Measurements from ENCODE around the gene ANKS1A.

The ANKS1A gene

DNA sequence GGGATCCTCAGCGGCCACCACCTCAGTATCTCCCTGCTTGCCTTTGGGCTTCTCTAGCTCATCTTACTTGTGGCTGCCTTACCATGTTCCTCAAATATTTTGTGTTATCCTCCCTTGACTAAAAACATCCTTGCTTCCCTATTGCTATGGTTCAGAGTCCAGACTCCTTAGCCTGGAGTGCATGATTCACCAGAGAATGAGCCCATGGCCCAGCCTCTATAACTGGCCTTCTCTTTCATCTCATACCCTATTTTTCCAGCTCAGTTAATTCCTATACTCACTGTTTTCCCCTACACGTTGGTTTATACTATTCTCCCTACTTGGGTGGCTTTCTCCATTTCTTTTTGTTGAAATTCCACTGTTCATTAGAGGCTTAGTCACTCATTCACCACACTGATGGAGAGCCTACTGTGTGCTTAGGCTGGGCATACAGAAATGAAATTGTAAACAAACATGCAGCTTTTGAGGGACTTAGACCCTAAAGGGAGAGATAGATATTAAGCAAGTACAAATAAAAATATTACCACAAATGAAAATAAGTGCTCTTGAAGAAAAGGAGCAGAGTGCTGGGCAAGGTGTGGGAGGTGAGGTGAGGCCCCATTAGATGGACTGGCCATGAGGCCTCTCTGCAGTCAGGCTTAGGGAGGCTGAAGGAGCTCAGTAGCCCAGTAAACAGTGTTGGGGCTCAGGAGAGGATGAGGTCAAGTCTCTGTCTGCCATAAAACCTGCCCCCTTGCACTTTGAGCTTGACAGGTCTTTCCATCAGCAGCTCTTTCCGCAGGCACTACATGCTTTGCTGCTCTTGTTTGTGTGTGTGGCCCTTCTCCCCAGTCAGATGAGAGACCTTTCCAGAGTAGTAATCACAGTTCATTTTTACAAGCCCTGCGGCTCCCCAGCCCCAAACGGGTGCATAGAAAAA, 142.8 kb downstream of the ANKS1A start:
- H2BK12ac ChIP-seq (ENCODE audit: low read length): no peak overlapping the region
- no CpG with 5 or more reads among the region's 5 CpGs for WGBS (ENCODE audit: extremely low coverage, insufficient coverage, insufficient read length)
- H3K79me1 ChIP-seq (ENCODE audit: low read length): no peaks in the 10 kb centered on the region
- H4K91ac ChIP-seq (ENCODE audit: low read depth, low read length): no peak overlapping the region
- H3K18ac ChIP-seq (ENCODE audit: low read length): no peak overlapping the region
- H3K4me1 ChIP-seq (ENCODE audit: control insufficient read depth in 1 of 2, insufficient read depth in 2 of 2, low read length in 2 of 2): peaks cover 0 to 5% of the 10 kb centered on the region in 2 experiments
- H3K9ac ChIP-seq (ENCODE audit: low read length): no peak overlapping the region
- no peak overlapping the region for H3K27ac ChIP-seq (ENCODE audit: low read depth, low read length)
- H3K79me2 ChIP-seq (ENCODE audit: control insufficient read depth, insufficient read depth, low read length, poor library complexity): peaks cover 9% of the 10 kb centered on the region
- no peak overlapping the region for H3K23ac ChIP-seq (ENCODE audit: low read length)
- no peak overlapping the region for H3K4me3 ChIP-seq (ENCODE audit: low read depth, low read length)
- no peak for DNase-seq
- peaks cover 36 to 59% of the 10 kb centered on the region in 2 experiments for H3K36me3 ChIP-seq (ENCODE audit: control insufficient read depth in 1 of 2, insufficient read depth in 2 of 2, low read length in 2 of 2)
- H3K27me3 ChIP-seq (ENCODE audit: insufficient read depth, low read length): no peaks in the 10 kb centered on the region
- H4K12ac ChIP-seq (ENCODE audit: low read depth, low read length): no peak overlapping the region
- H3K14ac ChIP-seq (ENCODE audit: low read length): no peak overlapping the region
- H4K8ac ChIP-seq (ENCODE audit: low read depth, low read length): no peak overlapping the region
- no peak overlapping the region for H2AFZ ChIP-seq (ENCODE audit: insufficient read depth, low read length, poor library complexity)
- H2BK120ac ChIP-seq (ENCODE audit: insufficient read depth, low read length, poor library complexity): no peak overlapping the region
- H3K4me2 ChIP-seq (ENCODE audit: low read length): no peak overlapping the region
- H2BK5ac ChIP-seq (ENCODE audit: low read depth, low read length, poor library complexity): no peak overlapping the region
- no peak overlapping the region for H2AK5ac ChIP-seq (ENCODE audit: low read length)
- H3K9me3 ChIP-seq (ENCODE audit: insufficient read depth, low read depth, low read length): no peaks in the 10 kb centered on the region
- peak overlapping the region; percentile 4 for H3K4ac ChIP-seq (ENCODE audit: low read depth, low read length)

DNA sequence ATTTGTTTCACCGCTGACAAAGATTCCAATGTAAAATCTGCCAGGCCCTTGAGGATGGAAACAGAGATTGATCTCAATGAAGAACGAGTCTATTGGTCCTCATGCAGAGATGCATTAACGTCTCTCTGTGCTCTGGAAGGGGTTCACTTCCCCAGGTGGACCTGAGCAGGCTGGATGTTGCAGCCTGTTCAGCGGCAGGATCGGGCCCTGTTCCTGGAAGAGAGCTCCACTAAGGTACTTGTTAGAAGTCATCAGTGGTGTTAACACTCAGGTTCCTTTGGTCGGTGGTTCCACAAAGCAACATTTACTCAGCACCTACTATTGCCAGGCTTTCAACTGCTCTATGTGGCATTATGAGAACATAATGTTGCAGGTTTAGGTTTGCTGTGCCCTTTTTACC, 144.6 kb downstream of the ANKS1A start:
- H2BK5ac ChIP-seq (ENCODE audit: low read depth, low read length, poor library complexity): no peak overlapping the region
- H2AFZ ChIP-seq (ENCODE audit: insufficient read depth, low read length, poor library complexity): no peak overlapping the region
- no peaks in the 10 kb centered on the region for H3K9me3 ChIP-seq (ENCODE audit: insufficient read depth, low read depth, low read length)
- H3K14ac ChIP-seq (ENCODE audit: low read length): no peak overlapping the region
- H3K36me3 ChIP-seq (ENCODE audit: control insufficient read depth in 1 of 2, insufficient read depth in 2 of 2, low read length in 2 of 2): peaks cover 38 to 57% of the 10 kb centered on the region in 2 experiments
- no peak overlapping the region for H2BK120ac ChIP-seq (ENCODE audit: insufficient read depth, low read length, poor library complexity)
- H3K27me3 ChIP-seq (ENCODE audit: insufficient read depth, low read length): no peaks in the 10 kb centered on the region
- no peak overlapping the region for H3K27ac ChIP-seq (ENCODE audit: low read depth, low read length)
- H3K79me2 ChIP-seq (ENCODE audit: control insufficient read depth, insufficient read depth, low read length, poor library complexity): peaks cover 9% of the 10 kb centered on the region
- H3K9ac ChIP-seq (ENCODE audit: low read length): no peak overlapping the region
- no peak overlapping the region for H3K4me2 ChIP-seq (ENCODE audit: low read length)
- no peak overlapping the region for H3K18ac ChIP-seq (ENCODE audit: low read length)
- H2AK5ac ChIP-seq (ENCODE audit: low read length): no peak overlapping the region
- H4K91ac ChIP-seq (ENCODE audit: low read depth, low read length): no peak overlapping the region
- H4K12ac ChIP-seq (ENCODE audit: low read depth, low read length): no peak overlapping the region
- WGBS (ENCODE audit: extremely low coverage, insufficient coverage, insufficient read length): no CpG with 5 or more reads among the region's 6 CpGs
- no peak overlapping the region for H3K23ac ChIP-seq (ENCODE audit: low read length)
- no peak overlapping the region for H2BK12ac ChIP-seq (ENCODE audit: low read length)
- no peak overlapping the region for H3K4me3 ChIP-seq (ENCODE audit: low read depth, low read length)
- H3K4ac ChIP-seq (ENCODE audit: low read depth, low read length): peak overlapping the region; percentile 0
- no peak for DNase-seq
- H3K4me1 ChIP-seq (ENCODE audit: control insufficient read depth in 1 of 2, insufficient read depth in 2 of 2, low read length in 2 of 2): peaks cover 5 to 14% of the 10 kb centered on the region in 2 experiments
- H4K8ac ChIP-seq (ENCODE audit: low read depth, low read length): no peak overlapping the region
- H3K79me1 ChIP-seq (ENCODE audit: low read length): peaks cover 2% of the 10 kb centered on the region

- H4K91ac ChIP-seq (ENCODE audit: low read depth, low read length): no peak overlapping the region
- peaks cover 5 to 14% of the 10 kb centered on the region in 2 experiments for H3K4me1 ChIP-seq (ENCODE audit: control insufficient read depth in 1 of 2, insufficient read depth in 2 of 2, low read length in 2 of 2)
- no peak overlapping the region for H4K8ac ChIP-seq (ENCODE audit: low read depth, low read length)
- no peak overlapping the region for H2BK12ac ChIP-seq (ENCODE audit: low read length)
- no peak overlapping the region for H3K9ac ChIP-seq (ENCODE audit: low read length)
- H3K36me3 ChIP-seq (ENCODE audit: control insufficient read depth in 1 of 2, insufficient read depth in 2 of 2, low read length in 2 of 2): peaks cover 40 to 60% of the 10 kb centered on the region in 2 experiments
- DNase-seq: no peak
- H4K12ac ChIP-seq (ENCODE audit: low read depth, low read length): no peak overlapping the region
- H3K27me3 ChIP-seq (ENCODE audit: insufficient read depth, low read length): no peaks in the 10 kb centered on the region
- no peak overlapping the region for H2AK5ac ChIP-seq (ENCODE audit: low read length)
- no peak overlapping the region for H2BK120ac ChIP-seq (ENCODE audit: insufficient read depth, low read length, poor library complexity)
- H2AFZ ChIP-seq (ENCODE audit: insufficient read depth, low read length, poor library complexity): no peak overlapping the region
- H3K9me3 ChIP-seq (ENCODE audit: insufficient read depth, low read depth, low read length): no peaks in the 10 kb centered on the region
- H3K4me2 ChIP-seq (ENCODE audit: low read length): no peak overlapping the region
- H3K27ac ChIP-seq (ENCODE audit: low read depth, low read length): no peak overlapping the region
- no peak overlapping the region for H3K18ac ChIP-seq (ENCODE audit: low read length)
- peak overlapping the region; percentile 42 for H3K4ac ChIP-seq (ENCODE audit: low read depth, low read length)
- WGBS (ENCODE audit: extremely low coverage, insufficient coverage, insufficient read length): no CpG with 5 or more reads among the region's 13 CpGs
- H3K79me2 ChIP-seq (ENCODE audit: control insufficient read depth, insufficient read depth, low read length, poor library complexity): peaks cover 9% of the 10 kb centered on the region
- no peak overlapping the region for H3K4me3 ChIP-seq (ENCODE audit: low read depth, low read length)
- H3K23ac ChIP-seq (ENCODE audit: low read length): no peak overlapping the region
- H3K14ac ChIP-seq (ENCODE audit: low read length): no peak overlapping the region
- H2BK5ac ChIP-seq (ENCODE audit: low read depth, low read length, poor library complexity): no peak overlapping the region
- H3K79me1 ChIP-seq (ENCODE audit: low read length): peaks cover 2% of the 10 kb centered on the region
Observed at GRCh38 chr6:35034411-35035191, 145.5 kb downstream of the ANKS1A start.

DNA sequence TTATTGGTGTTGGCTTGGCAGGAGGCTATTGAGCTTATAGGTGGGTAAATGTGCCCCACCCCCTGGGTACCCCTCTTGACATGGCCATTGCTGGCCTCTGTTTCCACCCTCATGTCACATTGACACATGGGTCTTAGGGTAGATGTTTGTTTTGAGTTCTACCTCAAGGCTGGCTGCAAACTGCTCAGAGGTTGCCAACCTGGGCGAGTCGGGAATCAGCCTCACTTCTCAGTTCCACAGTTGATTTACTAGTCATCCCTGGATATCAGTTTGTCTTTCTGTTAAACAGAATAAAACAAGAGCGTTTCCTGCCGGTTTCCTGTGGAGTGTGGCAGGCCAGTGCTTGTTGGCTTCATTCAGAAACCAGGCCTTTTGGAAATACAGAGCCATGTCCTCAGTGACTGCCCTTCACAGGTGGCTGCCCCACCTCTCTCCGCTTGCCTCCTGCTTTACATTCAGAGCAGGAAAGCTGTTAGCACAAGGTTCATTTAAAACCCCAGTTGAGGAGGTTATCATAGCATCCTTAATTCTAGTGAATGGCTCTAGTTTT, 146.5 kb downstream of the ANKS1A start:
- Histone ChIP-seq H4K8ac (ENCODE audit: low read depth, low read length) (no peak overlapping the region), H2BK120ac (ENCODE audit: insufficient read depth, low read length, poor library complexity) (no peak overlapping the region), H3K79me1 (ENCODE audit: low read length) (peaks cover 2% of the 10 kb centered on the region), H3K36me3 (ENCODE audit: control insufficient read depth in 1 of 2, insufficient read depth in 2 of 2, low read length in 2 of 2) (peaks cover 45 to 68% of the 10 kb centered on the region in 2 experiments), H3K4me3 (ENCODE audit: low read depth, low read length) (no peak overlapping the region), H3K9ac (ENCODE audit: low read length) (no peak overlapping the region), H3K27me3 (ENCODE audit: insufficient read depth, low read length) (no peaks in the 10 kb centered on the region), H3K79me2 (ENCODE audit: control insufficient read depth, insufficient read depth, low read length, poor library complexity) (peaks cover 9% of the 10 kb centered on the region), H4K12ac (ENCODE audit: low read depth, low read length) (no peak overlapping the region), H3K14ac (ENCODE audit: low read length) (no peak overlapping the region), H2AK5ac (ENCODE audit: low read length) (no peak overlapping the region), H2AFZ (ENCODE audit: insufficient read depth, low read length, poor library complexity) (no peak overlapping the region), H3K9me3 (ENCODE audit: insufficient read depth, low read depth, low read length) (no peaks in the 10 kb centered on the region), H2BK5ac (ENCODE audit: low read depth, low read length, poor library complexity) (no peak overlapping the region), H3K4me1 (ENCODE audit: control insufficient read depth in 1 of 2, insufficient read depth in 2 of 2, low read length in 2 of 2) (peaks cover 5 to 14% of the 10 kb centered on the region in 2 experiments), H3K4me2 (ENCODE audit: low read length) (no peak overlapping the region), H3K4ac (ENCODE audit: low read depth, low read length) (peak overlapping the region; percentile 65), H3K23ac (ENCODE audit: low read length) (no peak overlapping the region), H3K27ac (ENCODE audit: low read depth, low read length) (no peak overlapping the region), H4K91ac (ENCODE audit: low read depth, low read length) (no peak overlapping the region), H3K18ac (ENCODE audit: low read length) (no peak overlapping the region), H2BK12ac (ENCODE audit: low read length) (no peak overlapping the region)
- DNase-seq: no peak
- no CpG with 5 or more reads among the region's 5 CpGs for WGBS (ENCODE audit: extremely low coverage, insufficient coverage, insufficient read length)

Data from trophoblast cell (in vitro differentiated cells and primary cell).